ENCODE results near the gene ATG14. TPM values are rescaled to one million over a fixed set of nuclear protein-coding genes. Genes with fewer than 3 reads are reported as not detected.
"Not testable (repeated sequence)": the region's sequence is repeated elsewhere in the genome, so short reads cannot be mapped to it uniquely, and the experiment has no call there.

ATG14 gene
- total RNA-seq, 2 donors from 2014 or later: 8.8 to 9.8 TPM

- intact Hi-C loops (cut with DNase I): no loop called here
- DNase-seq (ENCODE audit: low spot score): no peak
These were observed 12.4 kb downstream of the ATG14 start for GRCh38 chr14:55399183-55399582.

- intact Hi-C loops (cut with DNase I): no loop called here
- DNase-seq (ENCODE audit: low spot score): no peak
These were observed 13.0 kb downstream of the ATG14 start for GRCh38 chr14:55398679-55399078.

- no peak for DNase-seq (ENCODE audit: low spot score)
- intact Hi-C loops (cut with DNase I): no loop called here
These were observed 22.3 kb downstream of the ATG14 start for GRCh38 chr14:55389330-55389729.

- intact Hi-C loops (cut with DNase I): no loop called here
- no peak for DNase-seq (ENCODE audit: low spot score)
These were observed 23.5 kb downstream of the ATG14 start for GRCh38 chr14:55388160-55388559.

- intact Hi-C loops (cut with DNase I): no loop called here
- DNase-seq (ENCODE audit: low spot score): no peak
These were observed 24.5 kb downstream of the ATG14 start for GRCh38 chr14:55387121-55387520.

GRCh38 chr14:55386037-55386808 lies 25.4 kb downstream of the ATG14 start:
- no peak for DNase-seq (ENCODE audit: low spot score)
- intact Hi-C loops (cut with DNase I): no loop called here

GRCh38 chr14:55384536-55384935 lies 27.1 kb downstream of the ATG14 start:
- intact Hi-C loops (cut with DNase I): no loop called here
- no peak for DNase-seq (ENCODE audit: low spot score)

GRCh38 chr14:55383541-55384140 lies 28.0 kb downstream of the ATG14 start:
- intact Hi-C loops (cut with DNase I): no loop called here
- no peak for DNase-seq (ENCODE audit: low spot score)

- intact Hi-C loops (cut with DNase I); DNase-seq (ENCODE audit: low spot score): not testable (repeated sequence)
These were observed 28.6 kb downstream of the ATG14 start for GRCh38 chr14:55383056-55383466.

- no peak for DNase-seq (ENCODE audit: low spot score)
- intact Hi-C loops (cut with DNase I): no loop called here
These were observed 29.1 kb downstream of the ATG14 start for GRCh38 chr14:55382483-55382882.

- DNase-seq (ENCODE audit: low spot score): no peak
These were observed 30.1 kb downstream of the ATG14 start for GRCh38 chr14:55381561-55381960.

GRCh38 chr14:55381040-55381439 lies 30.6 kb downstream of the ATG14 start:
- intact Hi-C loops (cut with DNase I): no loop called here

More at GRCh38 chr14:55381561-55381960, 30.1 kb downstream of the ATG14 start:
- intact Hi-C loops (cut with DNase I): no loop called here

GRCh38 chr14:55377236-55377635 lies 34.4 kb downstream of the ATG14 start:
- intact Hi-C loops (cut with DNase I): no loop called here
- DNase-seq (ENCODE audit: low spot score): no peak

More at GRCh38 chr14:55381040-55381439, 30.6 kb downstream of the ATG14 start:
- DNase-seq (ENCODE audit: low spot score): no peak

- no peak for DNase-seq (ENCODE audit: low spot score)
- intact Hi-C loops (cut with DNase I): no loop called here
These were observed 36.9 kb downstream of the ATG14 start for GRCh38 chr14:55374771-55375170.

GRCh38 chr14:55373784-55374705 lies 37.6 kb downstream of the ATG14 start:
- intact Hi-C loops (cut with DNase I): no loop called here
- no peak for DNase-seq (ENCODE audit: low spot score)

- intact Hi-C loops (cut with DNase I): no loop called here
These were observed 38.8 kb downstream of the ATG14 start for GRCh38 chr14:55372825-55373224.

GRCh38 chr14:55372423-55372822 lies 39.2 kb downstream of the ATG14 start:
- no peak for DNase-seq (ENCODE audit: low spot score)
- intact Hi-C loops (cut with DNase I): no loop called here

More at GRCh38 chr14:55372825-55373224, 38.8 kb downstream of the ATG14 start:
- no peak for DNase-seq (ENCODE audit: low spot score)

GRCh38 chr14:55370883-55371455 lies 40.7 kb downstream of the ATG14 start:
- no peak for DNase-seq (ENCODE audit: low spot score)
- intact Hi-C loops (cut with DNase I): no loop called here

GRCh38 chr14:55366271-55366670 lies 45.4 kb downstream of the ATG14 start:
- intact Hi-C loops (cut with DNase I): no loop called here
- DNase-seq (ENCODE audit: low spot score): no peak

- DNase-seq (ENCODE audit: low spot score): no peak
- intact Hi-C loops (cut with DNase I): no loop called here
These were observed 50.4 kb downstream of the ATG14 start for GRCh38 chr14:55361190-55361589.
